ENCODE data around the gene CD28. TPM values are rescaled to one million over a fixed set of nuclear protein-coding genes. Genes with fewer than 3 reads are reported as not detected.

Gene CD28
- total RNA-seq, 1 donor from 2014 or later = 4.0 TPM

- H3K27me3 ChIP-seq = no peaks in the 10 kb centered on the region
- peaks cover 0 to 4% of the 10 kb centered on the region in 2 donors for H3K4me1 ChIP-seq
- no peak overlapping the region for H3K27ac ChIP-seq
- no peaks in the 10 kb centered on the region for H3K36me3 ChIP-seq
- DNase-seq (ENCODE audit: low spot score in 2 of 2) = no peak
- intact Hi-C loops (cut with DNase I) = no loop called here
- TF ChIP-seq, protein P1, sequence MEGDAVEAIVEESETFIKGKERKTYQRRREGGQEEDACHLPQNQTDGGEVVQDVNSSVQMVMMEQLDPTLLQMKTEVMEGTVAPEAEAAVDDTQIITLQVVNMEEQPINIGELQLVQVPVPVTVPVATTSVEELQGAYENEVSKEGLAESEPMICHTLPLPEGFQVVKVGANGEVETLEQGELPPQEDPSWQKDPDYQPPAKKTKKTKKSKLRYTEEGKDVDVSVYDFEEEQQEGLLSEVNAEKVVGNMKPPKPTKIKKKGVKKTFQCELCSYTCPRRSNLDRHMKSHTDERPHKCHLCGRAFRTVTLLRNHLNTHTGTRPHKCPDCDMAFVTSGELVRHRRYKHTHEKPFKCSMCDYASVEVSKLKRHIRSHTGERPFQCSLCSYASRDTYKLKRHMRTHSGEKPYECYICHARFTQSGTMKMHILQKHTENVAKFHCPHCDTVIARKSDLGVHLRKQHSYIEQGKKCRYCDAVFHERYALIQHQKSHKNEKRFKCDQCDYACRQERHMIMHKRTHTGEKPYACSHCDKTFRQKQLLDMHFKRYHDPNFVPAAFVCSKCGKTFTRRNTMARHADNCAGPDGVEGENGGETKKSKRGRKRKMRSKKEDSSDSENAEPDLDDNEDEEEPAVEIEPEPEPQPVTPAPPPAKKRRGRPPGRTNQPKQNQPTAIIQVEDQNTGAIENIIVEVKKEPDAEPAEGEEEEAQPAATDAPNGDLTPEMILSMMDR (IDR thresholded peaks at IDR 0.05) = no peak
- no peak overlapping the region for H3K4me3 ChIP-seq
- no peaks in the 10 kb centered on the region for H3K9me3 ChIP-seq
Measured at GRCh38 chr2:203662951-203663350, 43.5 kb upstream of the CD28 start.

GRCh38 chr2:203664029-203664755 lies 42.2 kb upstream of the CD28 start:
- H3K27me3 ChIP-seq = no peaks in the 10 kb centered on the region
- H3K4me3 ChIP-seq = no peak overlapping the region
- no peak overlapping the region for H3K27ac ChIP-seq
- intact Hi-C loops (cut with DNase I) = no loop called here
- H3K4me1 ChIP-seq = peaks cover 0 to 4% of the 10 kb centered on the region in 2 donors
- TF ChIP-seq, protein P1 (IDR thresholded peaks at IDR 0.05) = no peak
- H3K36me3 ChIP-seq = no peaks in the 10 kb centered on the region
- no peak for DNase-seq (ENCODE audit: low spot score in 2 of 2)
- no peaks in the 10 kb centered on the region for H3K9me3 ChIP-seq

DNA sequence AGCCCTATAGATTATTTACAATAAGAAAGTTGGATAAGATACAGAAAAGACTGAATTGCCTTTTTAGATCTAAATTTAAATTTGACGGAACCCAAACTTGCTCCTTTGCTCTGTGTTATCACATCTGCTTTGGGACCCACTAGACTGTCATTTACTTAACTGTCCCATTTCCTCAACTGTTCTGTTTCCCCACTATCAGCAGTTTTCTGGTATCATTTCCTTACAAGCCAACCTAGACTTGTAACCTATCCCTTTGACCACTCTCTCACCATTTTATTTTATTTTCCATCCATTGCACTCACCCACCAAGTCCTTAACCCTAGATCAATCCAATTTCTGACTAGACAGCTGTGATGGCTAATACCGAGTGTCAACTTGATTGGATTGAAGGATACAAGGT lies 38.6 kb upstream of the CD28 start:
- Histone ChIP-seq H3K27ac (no peak overlapping the region), H3K4me1 (no peaks in the 10 kb centered on the region), H3K4me3 (no peak overlapping the region), H3K27me3 (no peaks in the 10 kb centered on the region), H3K9me3 (no peaks in the 10 kb centered on the region), H3K36me3 (no peaks in the 10 kb centered on the region)
- DNase-seq (ENCODE audit: low spot score in 2 of 2) = no peak
- TF ChIP-seq, protein P1 (IDR thresholded peaks at IDR 0.05) = no peak
- intact Hi-C loops (cut with DNase I) = no loop called here

- no peak for DNase-seq (ENCODE audit: low spot score in 2 of 2)
- no peaks in the 10 kb centered on the region for H3K27me3 ChIP-seq
- H3K9me3 ChIP-seq = no peaks in the 10 kb centered on the region
- H3K27ac ChIP-seq = no peak overlapping the region
- intact Hi-C loops (cut with DNase I) = no loop called here
- no peak overlapping the region for H3K4me3 ChIP-seq
- peaks cover 0 to 3% of the 10 kb centered on the region in 2 donors for H3K4me1 ChIP-seq
- no peaks in the 10 kb centered on the region for H3K36me3 ChIP-seq
- TF ChIP-seq, protein P1 (IDR thresholded peaks at IDR 0.05) = no peak
Measured at GRCh38 chr2:203669820-203670219, 36.6 kb upstream of the CD28 start.

GRCh38 chr2:203670939-203671338 lies 35.5 kb upstream of the CD28 start:
- H3K36me3 ChIP-seq = no peaks in the 10 kb centered on the region
- TF ChIP-seq, protein P1 (IDR thresholded peaks at IDR 0.05) = no peak
- DNase-seq (ENCODE audit: low spot score in 2 of 2) = no peak
- intact Hi-C loops (cut with DNase I) = no loop called here
- H3K27ac ChIP-seq = no peak overlapping the region
- H3K9me3 ChIP-seq = no peaks in the 10 kb centered on the region
- no peaks in the 10 kb centered on the region for H3K27me3 ChIP-seq
- H3K4me3 ChIP-seq = no peak overlapping the region
- H3K4me1 ChIP-seq = peaks cover 0 to 3% of the 10 kb centered on the region in 2 donors

Measured in ascending aorta (tissue), 2 donors.